GM18526 (cell line): ENCODE data around the gene SFTPD.

Experiments
- POLR2A ChIP-seq: IDR thresholded peaks from 3 replicates; pipeline ENCODE4 v1.6.1; 2011; ENCODE audit not compliant: insufficient read length; ENCODE audit errors: extremely low read depth

Gene SFTPD

DNA sequence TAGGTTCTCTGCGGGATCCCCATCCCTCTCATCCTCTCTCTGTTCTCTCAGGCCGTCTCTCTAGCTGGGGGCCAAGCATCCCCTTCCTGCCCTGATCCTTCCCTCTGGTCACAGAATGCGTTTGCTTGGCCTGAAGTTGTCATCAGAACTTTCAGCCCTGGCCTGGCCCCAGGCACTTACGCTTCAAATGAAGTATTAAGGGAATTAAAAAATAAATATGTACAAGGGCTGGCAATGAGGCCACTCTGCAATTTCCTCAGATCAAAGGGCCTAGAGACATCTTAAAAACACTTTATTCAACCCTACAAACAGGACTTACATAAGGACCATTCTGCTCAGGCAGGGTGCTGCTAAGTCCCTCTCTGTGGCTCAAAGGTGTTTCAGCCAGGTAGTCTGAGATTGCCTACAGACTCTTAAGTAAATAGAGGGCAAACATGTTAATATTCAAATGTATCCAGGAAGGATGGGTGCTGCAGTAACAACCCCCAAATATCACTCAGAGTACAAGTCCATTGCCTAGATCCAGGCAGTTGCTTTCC is 16.0 kb downstream of the SFTPD start:
- no peak for TF ChIP-seq POLR2A

GRCh38 chr10:79932307-79932706 is 16.6 kb downstream of the SFTPD start:
- no peak for TF ChIP-seq POLR2A

GRCh38 chr10:79930751-79931150 is 18.2 kb downstream of the SFTPD start:
- TF ChIP-seq POLR2A, result no peak

DNA sequence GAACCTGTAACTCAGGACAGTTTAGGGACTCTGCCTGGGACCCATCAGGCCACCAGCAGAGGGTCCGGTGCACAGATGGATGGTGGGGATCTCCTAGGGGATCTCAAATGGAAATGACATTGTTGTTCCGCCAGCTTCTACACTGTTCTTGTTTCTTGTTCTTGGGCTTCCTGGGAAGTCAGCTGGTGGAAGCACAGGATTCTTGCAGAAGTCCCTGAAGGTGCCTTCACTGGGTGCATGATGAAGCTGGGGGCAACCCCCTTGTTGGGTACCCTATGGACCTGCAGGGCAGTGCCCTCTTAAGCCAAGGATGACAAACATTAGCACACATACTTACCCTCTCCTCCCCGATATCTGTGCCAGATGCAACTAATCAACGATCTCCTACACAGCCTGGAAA is 18.6 kb downstream of the SFTPD start:
- TF ChIP-seq POLR2A, result no peak

DNA sequence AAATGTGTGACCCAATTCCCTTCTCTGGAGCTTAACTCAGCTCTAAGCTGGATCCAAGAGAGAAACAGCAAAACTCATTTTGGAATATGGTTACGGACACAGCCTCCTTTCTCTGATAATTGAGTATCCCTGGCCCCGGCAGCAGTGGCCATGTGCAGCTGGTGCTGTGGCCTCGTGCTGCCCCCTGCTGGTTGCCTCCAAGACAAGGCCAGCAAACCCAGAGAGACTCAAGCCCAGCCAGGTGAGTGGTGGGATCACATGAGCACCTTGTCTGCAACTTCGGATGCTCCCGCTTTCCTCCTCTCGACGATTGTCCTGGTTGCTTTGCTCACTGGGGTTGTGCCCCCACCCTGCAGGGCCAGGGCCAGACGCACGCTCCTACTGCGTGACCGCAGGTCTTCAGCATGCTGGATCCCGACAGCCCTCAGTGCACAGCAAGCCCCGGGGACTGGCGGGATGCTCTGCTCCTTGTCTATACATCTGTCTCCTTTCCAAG is 19.4 kb downstream of the SFTPD start:
- no peak for TF ChIP-seq POLR2A

DNA sequence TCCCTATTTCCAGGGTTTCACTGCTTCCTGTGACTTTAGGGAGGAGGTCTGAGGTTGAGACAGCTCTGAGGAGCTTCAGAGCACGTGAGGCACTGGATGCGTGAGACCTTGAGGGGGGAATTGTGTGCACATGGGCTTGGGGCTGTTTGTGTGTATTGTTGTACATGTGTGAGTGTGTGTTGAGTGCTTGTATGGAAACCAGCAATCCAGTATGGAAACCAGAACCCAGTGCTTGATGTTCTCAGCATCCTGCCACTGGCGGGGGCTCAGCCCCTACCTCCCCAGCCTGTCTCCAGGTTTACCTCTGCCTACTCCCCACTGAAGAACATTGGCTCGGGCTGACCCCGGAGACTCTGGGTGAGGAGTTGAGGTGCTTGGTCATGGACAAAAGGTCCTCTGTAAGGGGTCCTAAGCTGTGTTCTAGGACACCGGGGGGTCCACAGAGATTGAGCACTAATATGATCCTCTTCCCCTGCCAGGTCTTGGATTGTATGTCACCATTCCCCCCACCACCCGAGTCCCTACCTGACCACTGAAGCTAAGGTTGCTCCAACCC is 20.8 kb downstream of the SFTPD start:
- no peak for TF ChIP-seq POLR2A

DNA sequence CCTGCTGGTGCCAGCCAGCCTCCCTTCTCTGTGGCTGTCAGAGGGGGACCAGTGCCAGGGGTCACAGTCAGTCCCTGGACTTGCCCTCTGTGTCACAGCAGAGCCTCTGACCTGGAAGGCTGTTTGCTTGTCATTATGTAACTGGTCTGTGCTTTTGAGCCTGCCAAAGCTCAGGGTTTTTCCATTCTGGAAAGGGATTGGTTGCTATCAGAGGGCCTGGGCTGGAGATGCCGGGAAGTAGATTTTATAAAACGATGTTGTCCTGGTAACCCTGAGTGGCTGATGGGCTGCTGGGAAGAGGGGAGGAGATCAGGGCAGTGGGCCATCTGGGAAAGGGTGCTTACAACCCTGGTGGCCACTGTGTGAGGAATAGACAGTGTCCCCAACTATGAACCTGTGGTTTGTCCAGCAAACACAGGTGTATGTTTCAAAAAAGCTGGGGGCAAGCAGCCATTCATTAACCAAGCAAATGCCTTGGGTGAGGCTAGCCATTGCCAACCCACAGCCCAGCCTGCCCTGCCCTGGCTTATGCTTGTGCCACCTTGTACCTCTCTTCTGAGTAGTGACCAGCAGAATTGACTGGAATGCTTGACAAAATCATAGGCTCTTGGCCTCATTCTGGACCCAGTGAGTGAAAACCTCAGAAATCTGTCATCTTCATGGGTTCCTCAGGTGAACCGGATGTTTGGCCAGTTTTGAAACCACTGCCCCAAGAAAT is 21.6 kb downstream of the SFTPD start:
- TF ChIP-seq POLR2A, result no peak

- no peak for TF ChIP-seq POLR2A
Measured at GRCh38 chr10:79926037-79926436, 22.9 kb downstream of the SFTPD start.

DNA sequence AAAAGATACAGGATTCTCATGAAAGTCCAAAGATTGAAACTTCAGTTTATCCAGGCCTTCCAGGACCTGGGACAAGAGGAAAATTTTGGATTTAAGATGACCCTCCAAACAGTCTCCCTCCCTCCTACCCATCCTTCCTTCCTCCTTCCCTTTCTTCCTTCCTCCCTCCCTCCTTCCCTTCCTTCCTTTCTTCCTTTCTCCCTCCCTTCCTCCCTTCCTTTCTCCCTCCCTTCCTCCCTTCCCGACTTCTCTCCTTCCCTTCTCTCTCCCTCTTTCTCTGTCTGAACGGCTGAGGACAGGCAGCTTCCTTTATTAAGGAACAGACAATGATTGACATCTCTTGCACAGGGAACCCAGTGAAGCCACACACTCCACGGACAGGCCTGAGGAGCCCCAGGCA is 23.3 kb downstream of the SFTPD start:
- TF ChIP-seq POLR2A, result no peak

DNA sequence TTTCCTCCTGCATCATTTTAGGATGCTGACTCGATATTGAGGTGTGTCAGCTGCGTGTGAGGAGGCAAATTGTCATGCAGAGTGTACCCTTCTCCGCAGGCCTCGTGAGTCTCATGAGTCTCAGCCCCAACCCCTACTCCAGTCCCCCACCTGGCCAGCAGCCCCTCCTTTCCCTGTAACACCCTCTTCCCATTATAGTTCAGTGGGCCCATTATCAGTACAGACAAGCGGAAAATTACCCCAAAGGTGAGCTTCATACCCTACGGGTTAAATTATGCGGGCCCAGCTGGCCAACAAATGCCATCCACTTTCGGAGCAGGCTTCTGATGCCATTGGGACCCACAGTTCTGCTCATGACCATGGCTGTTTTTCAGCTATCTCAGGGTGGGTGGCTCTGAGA is 25.2 kb downstream of the SFTPD start:
- TF ChIP-seq POLR2A, result no peak

- no peak for TF ChIP-seq POLR2A
Measured at GRCh38 chr10:79923145-79923544, 25.8 kb downstream of the SFTPD start.

DNA sequence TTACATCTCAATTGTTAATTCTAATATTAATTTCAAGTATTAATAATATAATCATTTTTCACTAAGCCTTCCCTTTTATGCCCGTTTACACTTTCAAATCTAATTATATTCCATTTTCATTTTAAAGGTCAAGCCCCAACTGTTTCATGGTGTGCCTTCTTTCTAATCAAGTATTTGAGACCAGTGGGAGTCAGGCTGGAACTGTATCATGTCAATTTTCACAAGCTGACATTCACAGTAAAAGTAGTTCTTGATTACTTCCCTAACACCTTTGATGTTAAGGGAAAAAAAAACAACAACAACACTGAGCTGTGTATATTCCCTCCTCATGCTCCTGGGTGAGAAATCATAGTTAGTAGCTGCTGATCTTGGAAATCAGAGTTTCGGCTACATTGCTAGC is 38.1 kb downstream of the SFTPD start:
- no peak for TF ChIP-seq POLR2A

DNA sequence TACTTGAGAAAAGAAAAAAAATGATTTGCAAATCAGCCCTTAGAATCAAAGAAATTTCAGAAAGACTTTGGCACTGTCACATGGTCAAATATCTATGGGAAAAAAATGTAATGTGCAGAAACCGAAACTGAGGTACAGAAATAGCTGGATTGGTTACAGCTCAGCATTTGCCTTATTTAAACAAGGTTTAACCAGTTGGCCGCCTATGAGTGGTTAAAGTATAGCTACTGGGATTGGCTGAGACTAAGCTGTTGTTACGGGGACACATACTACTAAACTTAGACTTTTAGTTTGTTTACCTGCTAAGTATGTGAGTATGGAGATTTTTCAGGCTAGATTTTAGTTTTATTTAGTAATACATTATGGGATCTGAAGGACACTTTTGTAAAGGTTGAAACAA is 38.6 kb downstream of the SFTPD start:
- no peak for TF ChIP-seq POLR2A

DNA sequence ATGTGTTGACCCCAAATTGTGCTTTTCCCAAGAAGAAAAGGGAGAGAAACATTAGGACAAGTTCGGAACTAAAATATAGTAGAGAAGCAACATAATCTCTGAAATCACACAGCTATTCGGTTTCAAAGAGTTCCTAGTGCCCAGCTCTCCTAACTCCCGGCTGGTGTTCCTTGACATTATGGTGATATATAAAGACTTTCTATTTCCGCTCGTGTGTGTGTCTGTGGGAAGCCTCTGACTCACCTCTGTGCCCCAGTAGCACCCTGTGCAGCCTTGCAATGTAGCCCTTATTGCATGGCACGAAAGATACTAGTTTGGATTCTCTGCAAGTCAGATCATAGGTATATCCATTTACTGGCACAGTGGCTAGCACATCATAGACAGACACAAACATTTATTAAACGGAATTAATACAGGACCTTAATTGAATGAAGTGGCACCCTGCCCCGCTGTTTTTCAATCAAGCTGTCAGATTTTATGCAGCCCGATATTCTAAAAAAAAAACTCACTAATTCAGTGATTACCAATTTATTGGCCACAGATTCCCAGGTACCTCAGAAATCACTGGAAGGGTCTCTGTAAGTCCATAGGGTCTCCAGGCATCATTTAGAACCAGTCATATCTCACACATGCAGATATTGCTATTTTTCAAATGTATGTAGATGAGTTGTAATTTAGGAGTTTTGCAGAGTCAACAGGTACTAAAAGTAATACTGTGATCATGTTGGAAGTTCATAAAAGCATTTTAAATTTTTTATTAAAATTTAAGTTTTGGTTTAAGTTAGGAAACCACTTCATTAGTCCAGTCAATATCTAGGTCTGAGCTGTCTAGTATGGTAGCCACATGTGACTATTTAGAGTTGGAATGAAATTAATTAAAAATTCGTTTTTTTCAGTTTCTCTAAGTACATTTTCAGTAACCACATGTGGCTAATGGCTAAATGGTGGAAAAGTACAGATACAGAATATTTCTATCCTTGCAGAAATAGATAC is 43.3 kb downstream of the SFTPD start:
- no peak for TF ChIP-seq POLR2A

DNA sequence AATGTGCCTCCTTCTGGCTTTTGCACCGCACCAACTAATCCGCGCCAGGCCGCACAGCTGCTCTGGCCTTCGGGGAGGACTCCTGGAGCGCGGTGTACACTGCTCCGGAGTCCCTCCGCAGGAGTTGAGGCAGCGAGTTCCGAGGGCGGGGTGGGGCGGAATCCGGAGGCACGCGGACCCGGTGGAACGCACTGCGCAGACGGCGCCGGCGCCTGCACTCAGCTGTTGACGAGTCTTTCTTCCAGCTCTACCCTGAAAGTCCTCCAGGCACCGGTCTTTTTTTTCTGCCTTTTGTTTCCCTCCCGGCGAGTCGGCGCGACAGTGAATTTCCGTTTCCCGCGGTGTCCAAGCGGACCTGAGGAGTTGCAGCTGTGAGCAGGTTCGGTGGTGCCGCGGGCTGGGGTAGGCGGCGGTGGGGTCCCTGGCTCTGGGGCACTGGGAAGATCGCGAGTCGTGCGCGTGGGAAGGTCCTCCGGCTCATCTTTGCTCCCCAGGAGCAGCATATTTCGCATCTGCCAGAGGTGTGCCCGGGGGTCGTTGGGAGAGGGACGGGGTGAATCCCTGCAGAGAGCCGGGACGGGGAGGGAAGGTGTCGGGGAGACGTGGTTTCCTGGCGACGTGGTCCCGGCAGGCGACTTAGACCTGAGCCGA is 44.1 kb downstream of the SFTPD start:
- no peak for TF ChIP-seq POLR2A
